NAMALWA (cell line): ENCODE data around the gene CFDP1.
A peak's percentile ranks its signal among the peaks of the same experiment; 100 is the strongest.

Experiments used
- DNase-seq: peaks from one replicate; pipeline ENCODE4 v3.0.0-alpha.2; 2015; ENCODE audit warnings: low spot score

The CFDP1 gene

GRCh38 chr16:75264999-75265910, 168.0 kb downstream of the CFDP1 start:
- DNase-seq = no peak

DNA sequence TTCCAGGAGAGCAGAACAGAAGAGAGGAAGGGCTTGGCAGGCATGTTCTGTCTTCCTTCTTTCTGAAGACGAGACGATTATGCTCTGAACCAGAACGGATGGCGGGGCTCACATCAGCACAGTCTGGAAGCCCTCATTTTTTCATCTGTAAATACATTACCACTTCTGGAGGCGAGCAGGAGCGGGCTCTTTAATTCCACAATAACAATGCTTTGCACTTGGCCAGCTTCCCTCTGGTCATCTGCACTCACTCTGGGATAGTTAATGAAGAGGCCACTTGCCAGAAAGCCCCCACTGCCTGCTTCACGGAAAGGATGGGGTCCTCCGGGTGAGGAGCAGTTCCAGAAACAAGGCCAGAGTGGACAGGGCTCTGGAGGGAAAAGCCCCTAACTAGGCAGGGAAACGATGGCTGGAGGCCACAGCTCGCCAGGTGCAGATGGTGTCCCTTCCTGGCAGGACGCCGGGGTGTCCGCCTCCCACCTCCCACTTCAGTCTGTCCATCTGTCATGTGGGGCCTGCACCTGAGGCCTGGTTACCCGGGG, 168.8 kb downstream of the CFDP1 start:
- DNase-seq = no peak

- DNase-seq = no peak
Measured at GRCh38 chr16:75263963-75264445, 169.3 kb downstream of the CFDP1 start.

DNA sequence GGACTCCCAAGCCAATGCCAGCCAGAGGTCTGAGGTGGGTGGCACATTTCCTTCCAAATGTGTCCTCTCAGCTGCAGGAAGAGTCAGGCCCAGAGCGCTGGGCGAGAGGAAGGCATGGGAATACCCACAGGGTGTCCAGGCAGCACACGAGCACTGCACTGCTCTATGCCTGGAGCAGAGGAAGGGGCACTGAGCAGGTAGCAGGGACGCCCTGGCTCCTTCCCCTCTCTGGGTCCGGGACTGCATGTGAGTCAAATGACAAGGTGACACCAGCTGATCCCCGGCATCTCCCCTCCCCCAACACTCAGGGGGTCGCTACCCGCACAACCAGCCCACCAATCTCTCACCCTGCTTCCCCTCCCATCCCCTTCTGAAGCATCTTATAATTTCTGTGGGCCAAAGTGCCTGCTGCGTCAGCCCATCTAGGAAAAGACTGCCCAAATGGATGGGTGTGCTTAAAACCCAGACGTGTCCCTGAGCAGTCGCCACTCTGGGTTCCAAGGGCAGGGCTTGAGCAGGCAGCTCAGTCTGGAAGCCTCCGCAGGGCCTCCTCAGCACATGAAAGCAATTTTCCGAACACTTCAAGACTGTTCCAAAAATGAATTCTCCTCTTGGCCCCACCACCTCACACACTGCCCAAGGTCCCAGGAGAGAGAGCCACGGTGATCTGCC, 169.9 kb downstream of the CFDP1 start:
- no peak for DNase-seq

GRCh38 chr16:75262800-75263127, 170.5 kb downstream of the CFDP1 start:
- no peak for DNase-seq

DNA sequence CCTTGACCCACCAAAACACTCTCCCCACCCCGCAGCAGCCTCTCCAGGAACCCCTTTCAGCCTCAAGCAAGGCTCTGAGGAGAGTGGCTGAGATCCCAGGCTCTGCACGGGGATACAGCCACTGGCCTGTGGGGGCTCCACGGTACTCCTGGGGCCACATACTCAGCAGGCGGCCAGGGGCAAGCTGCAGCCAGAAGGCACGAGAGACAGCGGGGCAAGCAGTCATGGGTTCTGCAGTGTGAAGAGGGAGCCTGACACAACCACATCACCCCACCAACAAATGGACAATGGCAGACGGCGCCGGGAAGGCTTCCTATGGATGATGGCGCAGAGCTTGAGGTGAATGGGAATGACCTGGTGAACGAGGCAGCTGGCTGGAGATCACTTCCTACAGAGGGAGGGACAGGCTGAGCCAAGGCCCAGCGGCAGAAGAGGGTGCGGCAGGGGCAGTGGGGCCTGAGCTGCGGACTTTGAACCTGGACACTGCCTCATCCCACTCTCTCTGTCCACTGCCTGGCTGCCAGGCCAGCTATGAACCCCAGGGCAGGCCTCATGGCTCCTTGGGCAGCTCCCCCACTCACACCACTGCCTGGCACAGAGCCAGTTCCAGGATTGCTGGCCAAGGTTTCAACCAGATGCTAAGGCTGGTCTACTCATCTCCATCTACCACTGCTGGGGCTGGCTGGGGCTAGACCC, 171.1 kb downstream of the CFDP1 start:
- DNase-seq = no peak

DNA sequence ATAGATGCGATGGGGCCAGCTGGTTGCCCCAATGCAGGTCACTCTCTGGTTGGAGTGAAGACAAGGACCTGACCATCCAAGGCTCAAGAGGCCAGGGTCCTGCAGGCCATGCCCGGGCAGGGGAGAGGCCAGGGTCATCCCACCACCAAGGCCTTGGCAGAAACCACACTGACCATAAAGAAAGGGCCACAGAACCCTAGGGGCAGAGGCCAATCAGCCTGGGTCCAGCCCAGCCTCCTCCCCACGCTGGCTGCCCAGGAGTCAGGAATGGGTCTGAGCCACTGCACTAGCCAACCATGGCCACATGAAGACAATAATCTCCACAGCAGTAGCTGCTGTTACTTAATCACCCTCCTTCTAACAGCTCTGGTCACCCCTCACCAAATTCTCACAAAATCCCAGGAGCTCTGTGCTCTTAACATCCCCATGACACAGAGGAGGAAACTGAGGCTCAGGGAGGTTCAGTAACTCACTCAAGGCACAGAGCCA, 171.7 kb downstream of the CFDP1 start:
- no peak for DNase-seq

DNA sequence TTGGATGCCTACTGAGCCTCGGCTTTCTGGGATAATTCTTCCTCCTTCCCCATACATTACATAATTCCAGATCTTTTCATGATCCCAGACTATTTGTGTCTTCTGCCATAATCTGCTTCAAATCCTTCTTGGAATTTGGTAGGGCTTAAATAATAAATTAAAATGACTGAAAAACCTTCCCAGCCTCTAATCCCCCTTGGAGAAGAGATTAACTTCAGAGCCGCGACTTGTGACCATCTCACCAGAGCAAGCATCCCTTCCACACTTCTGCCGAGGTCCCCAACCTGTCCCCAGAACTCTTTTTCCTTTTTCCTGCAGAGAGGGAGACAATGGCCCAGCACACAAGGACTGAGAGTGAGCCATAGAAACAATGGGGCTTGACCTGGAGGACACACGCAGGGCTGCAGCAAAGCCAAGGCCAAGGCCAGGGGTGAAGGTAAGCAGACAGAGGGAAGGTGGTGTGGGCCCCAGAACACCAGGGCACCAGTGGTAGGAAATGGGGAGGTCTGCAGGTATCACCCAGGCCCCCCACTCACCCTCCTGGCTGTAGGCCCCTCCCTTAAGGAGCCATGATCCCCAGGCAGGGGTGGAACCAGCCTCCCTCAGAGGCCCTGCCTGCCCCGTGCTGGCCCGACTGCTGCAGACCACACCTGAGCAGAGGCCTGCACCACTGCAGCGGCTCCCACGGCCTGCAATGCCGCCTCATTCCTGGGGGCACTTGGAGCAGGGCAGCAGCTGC, 172.3 kb downstream of the CFDP1 start:
- DNase-seq = no peak

GRCh38 chr16:75258807-75259141, 174.5 kb downstream of the CFDP1 start:
- DNase-seq = no peak

- DNase-seq = no peak
Measured at GRCh38 chr16:75257886-75258806, 175.2 kb downstream of the CFDP1 start.

GRCh38 chr16:75256696-75257343, 176.5 kb downstream of the CFDP1 start:
- DNase-seq = no peak

DNA sequence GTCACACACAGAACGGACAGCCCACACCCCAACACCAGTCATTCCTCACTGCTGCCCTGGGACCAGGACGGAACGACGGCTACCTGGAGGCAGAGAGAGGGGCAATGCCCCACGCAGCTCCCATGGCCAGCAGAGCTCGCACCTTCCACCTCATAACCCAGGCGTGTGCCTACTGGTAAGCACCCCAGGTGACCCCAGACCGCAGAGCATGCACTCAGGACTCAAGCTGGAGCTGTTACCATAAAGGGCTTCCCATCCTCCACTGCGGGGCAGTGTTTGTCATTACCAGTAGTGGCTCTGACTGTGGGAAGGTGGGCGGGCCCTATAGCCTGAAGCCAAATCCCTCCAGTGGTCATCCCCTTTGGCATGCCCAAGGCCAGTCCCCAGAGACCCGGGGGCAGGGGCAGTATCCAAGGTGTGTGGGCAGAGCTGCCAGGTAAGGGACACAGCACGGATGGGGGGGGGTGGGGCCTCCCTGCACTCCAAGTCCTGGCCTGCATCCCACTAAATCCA, 177.2 kb downstream of the CFDP1 start:
- DNase-seq = no peak

GRCh38 chr16:75254359-75254837, 178.9 kb downstream of the CFDP1 start:
- no peak for DNase-seq

DNA sequence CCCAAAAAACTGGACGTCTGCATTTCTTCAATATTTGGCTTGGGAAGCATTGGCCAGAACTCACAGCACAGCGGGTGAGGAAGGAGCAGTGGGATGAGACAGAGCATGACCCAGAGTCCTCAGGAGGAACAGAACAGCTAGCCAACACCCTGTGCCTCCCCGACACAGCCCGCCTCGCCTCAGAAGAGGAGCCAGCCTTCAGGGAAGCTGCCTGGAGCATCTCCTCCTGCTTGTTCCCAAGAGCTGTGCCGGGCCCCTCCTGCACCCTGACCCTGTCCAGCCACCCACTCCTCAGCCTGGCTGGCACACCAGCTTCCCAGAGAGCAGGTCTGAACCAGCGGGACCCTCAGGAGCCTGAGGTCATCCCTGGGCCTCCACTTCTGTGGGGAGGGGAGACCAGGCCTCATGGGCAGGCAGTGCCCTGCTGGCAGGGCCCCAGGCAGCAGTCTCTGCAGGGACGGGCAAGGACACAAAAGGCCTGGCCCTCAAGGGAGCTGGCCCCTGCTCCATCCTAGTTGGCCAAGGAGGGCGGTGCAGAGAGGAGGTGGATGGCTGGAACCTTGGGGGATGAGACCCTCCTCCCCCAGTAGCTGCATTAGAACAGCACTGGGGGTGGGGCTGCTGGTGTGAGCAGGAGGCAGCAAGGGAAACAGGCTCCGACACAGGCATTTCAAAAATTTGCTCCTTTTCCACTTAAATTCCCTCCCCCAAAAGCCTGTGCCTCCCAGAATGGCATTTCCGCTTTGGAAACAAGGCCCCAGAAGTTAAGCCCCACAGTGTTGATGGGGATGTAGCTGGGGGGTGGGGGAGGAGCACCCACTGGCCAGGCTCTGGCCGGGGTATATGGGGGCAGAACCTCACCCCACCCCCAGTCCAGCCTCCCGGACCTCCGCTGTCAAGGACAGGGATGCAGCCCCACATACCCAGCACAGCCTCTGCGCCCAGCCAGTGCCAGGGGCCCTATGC, 180.1 kb downstream of the CFDP1 start:
- no peak for DNase-seq

DNA sequence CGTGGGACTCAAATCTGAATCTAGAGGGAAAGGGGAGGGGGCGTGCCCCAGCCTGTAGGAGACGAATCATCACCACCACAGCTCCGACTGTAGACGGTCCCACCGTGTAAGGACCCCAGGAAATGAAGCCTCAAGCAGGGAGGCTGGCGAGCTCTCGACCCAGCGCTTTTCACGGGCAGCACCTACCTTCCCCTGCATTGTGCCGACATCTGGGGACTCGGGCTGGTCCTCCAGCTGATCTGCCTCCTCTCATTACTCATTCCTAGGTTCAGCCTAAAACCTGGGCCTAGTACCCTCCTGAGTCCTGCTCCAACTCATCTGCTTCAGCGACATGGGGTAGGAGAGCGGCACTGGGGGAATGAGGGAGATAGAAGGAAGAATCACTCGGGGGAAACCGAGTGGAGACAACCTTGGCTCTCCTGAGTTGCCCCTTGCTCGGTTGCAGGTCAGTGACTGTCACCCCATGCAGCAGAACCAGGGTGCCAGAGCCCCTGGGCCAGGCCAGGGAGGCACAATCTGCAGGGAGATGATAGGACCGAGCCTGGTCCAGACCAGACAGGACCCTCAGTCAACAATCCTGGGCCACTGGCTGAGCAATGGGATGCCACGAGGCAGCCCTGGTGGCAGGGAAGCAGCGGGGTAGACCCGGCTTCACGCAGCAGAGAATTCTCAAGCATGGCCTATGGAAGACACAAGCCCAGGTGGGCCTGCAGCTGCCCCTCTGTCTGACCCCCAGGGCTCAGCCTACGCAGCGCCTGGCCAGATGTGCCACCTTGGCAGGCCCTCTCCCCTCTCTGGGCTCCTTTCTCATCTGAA, 181.0 kb downstream of the CFDP1 start:
- DNase-seq = no peak

GRCh38 chr16:75251280-75252048, 181.8 kb downstream of the CFDP1 start, which contains the start of gene BCAR1:
Gene BCAR1, minus strand, starts transcription at chr16:75251624. Its CDS starts 142 bp downstream, at chr16:75251482.
- peak; percentile 68 for DNase-seq

DNA sequence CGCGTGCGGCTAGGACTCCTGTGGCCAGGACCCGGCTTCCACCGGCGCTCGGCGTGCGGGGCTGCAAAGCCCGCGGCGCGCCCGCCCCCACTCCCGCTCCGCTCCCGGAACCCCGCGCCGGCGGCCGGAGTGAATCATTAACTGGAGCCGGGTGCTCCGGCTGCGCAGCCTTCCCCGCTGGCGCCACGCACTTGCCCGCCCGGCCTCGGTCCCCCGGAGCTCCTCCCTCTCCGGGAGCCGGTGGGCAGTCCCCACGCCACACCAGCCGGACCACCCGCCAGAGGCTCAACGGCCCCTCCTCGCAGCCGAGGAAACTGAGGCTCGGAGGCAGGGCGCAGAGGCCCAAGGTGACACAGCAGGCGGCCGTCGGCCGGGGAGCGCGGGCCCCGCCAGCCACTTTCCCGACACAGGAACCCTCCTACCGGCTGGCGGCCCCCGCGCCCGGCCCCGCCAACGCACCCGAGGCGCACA, 182.5 kb downstream of the CFDP1 start:
- no peak for DNase-seq
